ENCODE measurements around the gene SLC35B2. TPM values are rescaled to one million over a fixed set of nuclear protein-coding genes. Genes with fewer than 3 reads are reported as not detected.

SLC35B2 gene
- 55.2 and 80.9 TPM in 2 replicates for total RNA-seq

DNA sequence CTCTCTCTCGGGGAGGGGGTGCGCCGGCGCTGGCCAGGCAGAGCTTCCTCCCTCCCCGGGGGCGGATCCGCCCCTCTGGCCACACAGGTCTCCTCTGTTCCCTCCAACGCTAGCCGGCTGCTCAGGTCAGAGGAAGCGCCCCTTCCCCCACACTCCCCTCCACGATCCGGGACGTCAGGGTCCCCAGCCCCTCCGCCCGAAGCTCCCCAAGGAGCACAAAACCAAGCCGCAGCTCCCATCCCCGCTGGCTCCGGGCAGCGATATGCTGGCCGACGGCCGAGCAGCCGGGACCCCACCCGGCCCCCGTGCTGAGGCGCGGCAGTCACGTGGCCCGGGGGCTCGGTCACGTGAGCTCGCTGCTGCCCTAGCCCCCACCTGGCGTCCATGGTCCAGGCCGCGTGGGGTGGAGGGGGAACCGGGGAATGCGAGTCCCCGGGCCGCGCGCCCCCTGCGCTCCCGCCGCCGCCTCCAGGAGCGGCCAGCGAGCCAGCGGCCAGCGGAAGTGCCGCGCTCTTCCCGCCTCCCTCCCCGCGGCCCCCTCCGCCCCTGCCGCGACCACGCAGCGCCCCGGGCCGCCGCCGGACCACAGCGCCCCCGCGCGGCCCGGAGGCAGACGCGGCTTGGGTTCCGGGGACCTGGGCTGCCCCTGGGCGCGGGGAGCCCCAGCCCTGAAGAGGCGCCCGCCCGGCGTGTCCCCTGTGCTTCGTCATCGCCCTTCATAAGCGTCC is at the start of gene SLC35B2:
SLC35B2 (minus strand) TSS at position 504 of the 728 bp plus-strand sequence; CDS start at position 386, 118 bp downstream.

GRCh38 chr6:44269921-44270525 is 12.7 kb upstream of the SLC35B2 start, which contains the start of gene TMEM151B:
TMEM151B (plus strand) TSS chr6:44270450; CDS start chr6:44270743, 293 bp downstream.

DNA sequence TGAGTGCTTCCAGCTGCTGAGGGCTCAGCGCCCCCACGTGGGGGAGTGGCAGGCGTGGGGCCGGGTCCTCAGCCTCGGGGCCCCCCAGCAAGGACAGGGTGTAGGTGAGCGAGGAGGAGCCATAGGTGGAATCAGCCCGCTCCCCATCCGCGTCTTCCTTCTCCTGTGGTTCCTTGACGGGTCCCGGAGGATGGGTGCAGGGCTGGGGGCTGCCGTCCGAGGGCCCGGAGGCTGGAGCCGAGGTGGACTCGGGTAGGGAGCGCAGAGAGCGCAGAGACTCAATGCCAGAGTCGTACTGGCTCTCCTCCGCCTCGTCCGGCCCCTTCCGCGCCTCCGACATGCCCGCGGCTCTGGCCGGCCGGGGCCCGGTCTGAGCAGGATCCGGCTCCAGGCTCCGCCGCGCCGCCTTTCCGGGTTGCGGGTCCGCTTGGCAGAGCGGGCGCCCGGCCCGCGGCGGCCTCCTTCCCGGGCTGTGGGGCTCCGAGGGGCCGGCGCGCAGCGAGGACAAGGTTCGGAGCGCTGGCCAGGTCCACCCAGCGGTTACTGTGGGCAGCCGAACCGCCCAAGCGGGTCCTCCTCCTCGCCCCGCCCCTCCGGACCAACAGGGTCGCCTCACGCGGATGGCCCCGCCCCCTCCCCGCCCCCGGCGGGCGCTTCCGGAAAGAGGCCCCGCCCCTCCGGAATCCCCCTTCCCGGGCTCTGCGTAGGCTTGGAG is 7.8 kb upstream of the SLC35B2 start, which contains the start of gene NFKBIE:
NFKBIE (minus strand) TSS at position 545 of the 715 bp plus-strand sequence; CDS start at position 340, 205 bp downstream.

GRCh38 chr6:44246663-44247337 is 10.5 kb downstream of the SLC35B2 start, which contains the start of gene HSP90AB1:
HSP90AB1 (plus strand) TSS chr6:44247101; CDS start chr6:44248630, 1,529 bp downstream.

GRCh38 chr6:44223319-44224028 is 33.9 kb downstream of the SLC35B2 start, which contains the start of gene SLC29A1:
SLC29A1 (plus strand) TSS chr6:44223595; CDS start chr6:44227314, 3,719 bp downstream.

DNA sequence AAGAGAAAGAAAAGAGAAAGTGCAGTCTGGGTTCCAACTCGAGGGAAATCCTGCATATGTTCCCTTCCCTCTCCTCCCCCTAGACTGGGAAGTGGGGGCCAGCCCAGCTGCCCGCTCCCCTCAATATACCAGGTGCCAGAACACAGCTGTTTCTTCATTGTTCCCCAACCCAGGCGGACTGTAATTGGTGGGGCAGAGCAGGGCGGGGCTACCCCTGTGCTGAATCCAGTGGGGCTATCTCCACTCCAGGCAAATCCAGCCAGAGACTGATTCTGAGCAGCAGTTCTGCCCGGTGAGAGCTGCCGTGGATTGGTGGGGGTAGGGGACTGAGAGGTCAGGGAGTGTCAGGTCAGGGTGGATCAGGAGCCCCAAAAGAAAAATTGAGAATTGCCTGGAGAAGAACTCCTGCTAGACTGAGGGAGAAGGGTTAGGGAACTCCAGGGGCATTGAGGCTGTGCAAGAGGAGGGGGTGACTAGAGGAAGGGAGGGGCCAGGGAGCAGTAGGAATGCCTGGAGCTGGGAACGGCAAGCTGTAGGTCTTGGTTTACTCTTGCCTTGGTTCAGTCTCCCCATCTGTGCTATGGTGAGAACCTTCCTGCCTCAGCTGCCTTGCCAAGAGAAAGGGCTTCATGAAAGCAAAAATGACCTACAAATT is 40.5 kb downstream of the SLC35B2 start, which contains the start of gene MYMX:
MYMX (plus strand) TSS at position 250 of the 655 bp plus-strand sequence. CDS start 546 bp downstream, outside the sequence.

Other genes starting within 250 kb of the SLC35B2 start
- 31.3 and 54.1 TPM in 2 replicates for gene MRPL14, start 130.1 kb downstream of the SLC35B2 start, total RNA-seq
- gene TMEM63B, start 130.0 kb downstream of the SLC35B2 start, total RNA-seq, result 17.5 and 24.8 TPM in 2 replicates
- under 0.01 TPM in 1 of 2 replicates, not detected in the other for gene CAPN11, start 98.7 kb downstream of the SLC35B2 start, total RNA-seq
- not detected in 2 replicates for gene MYMX, start 40.6 kb downstream of the SLC35B2 start, total RNA-seq
- gene SLC29A1, start 33.9 kb downstream of the SLC35B2 start, total RNA-seq, result 3.2 and 4.7 TPM in 2 replicates
- 289 and 353 TPM in 2 replicates for gene HSP90AB1, start 10.4 kb downstream of the SLC35B2 start, total RNA-seq
- gene NFKBIE, start 8.0 kb upstream of the SLC35B2 start, total RNA-seq, result 3.3 TPM in 2 replicates
- under 0.01 TPM in 2 replicates for gene TMEM151B, start 12.9 kb upstream of the SLC35B2 start, total RNA-seq
- gene AARS2, start 55.8 kb upstream of the SLC35B2 start, total RNA-seq, result 16.2 and 24.6 TPM in 2 replicates
- 0.16 TPM in 1 of 2 replicates, not detected in the other for gene SPATS1, start 85.1 kb upstream of the SLC35B2 start, total RNA-seq
- gene CDC5L, start 130.2 kb upstream of the SLC35B2 start, total RNA-seq, result 15.3 and 18.4 TPM in 2 replicates